GM12864 (cell line): ENCODE data around the gene CCR3.

Experiments used
- DNase-seq: peaks from one replicate; pipeline ENCODE4 v3.0.0-alpha.2; 2011; ENCODE audit warnings: low read depth
- H3K4me3 ChIP-seq: 2 replicates; pipeline ENCODE4 v1.5.1; 2011; ENCODE audit warnings: mild to moderate bottlenecking, low read depth, low read length, control low read depth
- CTCF ChIP-seq: IDR thresholded peaks from 2 replicates; pipeline ENCODE4 v1.5.1; 2011; ENCODE audit warnings: low read depth, mild to moderate bottlenecking, moderate library complexity, low read length, control low read depth, inconsistent platforms; ENCODE audit errors: missing control alignments

CCR3 gene

GRCh38 chr3:46218196-46218709 lies 24.0 kb upstream of the CCR3 start:
- H3K4me3 ChIP-seq, result no peak overlapping the region
- TF ChIP-seq CTCF, result no peak
- no peak for DNase-seq

- no peak for DNase-seq
- TF ChIP-seq CTCF, result no peak
- H3K4me3 ChIP-seq, result no peak overlapping the region
Measured at GRCh38 chr3:46221391-46221790, 20.9 kb upstream of the CCR3 start.

- TF ChIP-seq CTCF, result no peak
- no peak overlapping the region for H3K4me3 ChIP-seq
- no peak for DNase-seq
Measured at GRCh38 chr3:46221938-46222337, 20.3 kb upstream of the CCR3 start.

- no peak for TF ChIP-seq CTCF
- H3K4me3 ChIP-seq, result no peak overlapping the region
- DNase-seq, result no peak
Measured at GRCh38 chr3:46222435-46223161, 19.7 kb upstream of the CCR3 start.

GRCh38 chr3:46228260-46229242 lies 13.7 kb upstream of the CCR3 start:
- H3K4me3 ChIP-seq, result no peak overlapping the region
- DNase-seq, result no peak
- TF ChIP-seq CTCF, result no peak

- no peak for DNase-seq
- TF ChIP-seq CTCF, result no peak
- no peak overlapping the region for H3K4me3 ChIP-seq
Measured at GRCh38 chr3:46231323-46231722, 10.9 kb upstream of the CCR3 start.
